DMS 273 treated with DMSO at 0.1 percent for 48 hours (cell line): ENCODE measurements around the gene NT5C3A.

Experiments
- DNase-seq: peaks from one replicate; lab custom pipeline; 2025; lab: John Stamatoyannopoulos, UW

Gene NT5C3A

GRCh38 chr7:33075818-33076518, 13.4 kb upstream of the NT5C3A start:
- no peak for DNase-seq

GRCh38 chr7:33073243-33073642, 10.7 kb upstream of the NT5C3A start:
- DNase-seq = no peak

- DNase-seq = no peak
Measured at GRCh38 chr7:33072471-33072870, 9.9 kb upstream of the NT5C3A start.

GRCh38 chr7:33070831-33071230, 8.3 kb upstream of the NT5C3A start:
- DNase-seq = no peak

GRCh38 chr7:33070277-33070676, 7.7 kb upstream of the NT5C3A start:
- no peak for DNase-seq

GRCh38 chr7:33067921-33068320, 5.3 kb upstream of the NT5C3A start:
- no peak for DNase-seq

- peak; percentile 73 for DNase-seq
Measured at GRCh38 chr7:33066771-33067170, 4.2 kb upstream of the NT5C3A start.

GRCh38 chr7:33065981-33066380, 3.4 kb upstream of the NT5C3A start:
- no peak for DNase-seq

GRCh38 chr7:33062782-33063443, 337 bp upstream of the NT5C3A start:
- peak; percentile 97 for DNase-seq

GRCh38 chr7:33061282-33061937, 1.2 kb downstream of the NT5C3A start:
- DNase-seq = no peak

- no peak for DNase-seq
Measured at GRCh38 chr7:33059635-33060034, 2.9 kb downstream of the NT5C3A start.

- no peak for DNase-seq
Measured at GRCh38 chr7:33055158-33055557, 7.4 kb downstream of the NT5C3A start.

- no peak for DNase-seq
Measured at GRCh38 chr7:33054261-33054964, 8.2 kb downstream of the NT5C3A start.

GRCh38 chr7:33053721-33054120, 8.9 kb downstream of the NT5C3A start:
- DNase-seq = no peak

- DNase-seq = peak; percentile 17
Measured at GRCh38 chr7:33050535-33051318, 11.8 kb downstream of the NT5C3A start.

- DNase-seq = no peak
Measured at GRCh38 chr7:33048704-33049103, 13.9 kb downstream of the NT5C3A start.

- DNase-seq = no peak
Measured at GRCh38 chr7:33048257-33048656, 14.3 kb downstream of the NT5C3A start.

GRCh38 chr7:33044986-33045385, 17.6 kb downstream of the NT5C3A start:
- no peak for DNase-seq

GRCh38 chr7:33044401-33044718, 18.2 kb downstream of the NT5C3A start:
- no peak for DNase-seq

GRCh38 chr7:33043501-33044400, 18.8 kb downstream of the NT5C3A start:
- no peak for DNase-seq
